Subcutaneous adipose tissue (tissue), 4 donors: Measurements from ENCODE around the gene TLCD5. TPM values are rescaled to one million over a fixed set of nuclear protein-coding genes. Genes with fewer than 3 reads are reported as not detected.

Source experiments
- CTCF ChIP-seq: fragments of 450-650 bp; IDR thresholded peaks from one replicate; pipeline ENCODE4 v1.5.1; 2016; ENCODE audit warnings: low read depth, mild to moderate bottlenecking, control low read depth, antibody characterized with exemption, moderate library complexity
- total RNA-seq, 4 donors: library from RNA; depleted of rRNA; stranded (reverse); fragments of >200 nt; gene quantifications; one replicate each; pipeline ENCODE4 v1.1.0, GENCODE V29; 2016

Gene TLCD5
- total RNA-seq, 4 donors from 2014 or later: 2.3 to 4.4 (median 3.4) TPM

- no peak for TF ChIP-seq CTCF
These were observed 1.8 kb downstream of the TLCD5 start for GRCh38 chr11:120326845-120327281.

- no peak for TF ChIP-seq CTCF
These were observed 2.2 kb downstream of the TLCD5 start for GRCh38 chr11:120327311-120327710.

- TF ChIP-seq CTCF: no peak
These were observed 4.5 kb downstream of the TLCD5 start for GRCh38 chr11:120329556-120329955.

GRCh38 chr11:120330045-120330444 lies 4.9 kb downstream of the TLCD5 start:
- no peak for TF ChIP-seq CTCF

GRCh38 chr11:120331301-120331996 lies 6.3 kb downstream of the TLCD5 start:
- TF ChIP-seq CTCF: no peak

- TF ChIP-seq CTCF: no peak
These were observed 8.0 kb downstream of the TLCD5 start for GRCh38 chr11:120332822-120333716.

- no peak for TF ChIP-seq CTCF
These were observed 8.7 kb downstream of the TLCD5 start for GRCh38 chr11:120333801-120334200.
